ENCODE results near the gene BORCS8.

DNA sequence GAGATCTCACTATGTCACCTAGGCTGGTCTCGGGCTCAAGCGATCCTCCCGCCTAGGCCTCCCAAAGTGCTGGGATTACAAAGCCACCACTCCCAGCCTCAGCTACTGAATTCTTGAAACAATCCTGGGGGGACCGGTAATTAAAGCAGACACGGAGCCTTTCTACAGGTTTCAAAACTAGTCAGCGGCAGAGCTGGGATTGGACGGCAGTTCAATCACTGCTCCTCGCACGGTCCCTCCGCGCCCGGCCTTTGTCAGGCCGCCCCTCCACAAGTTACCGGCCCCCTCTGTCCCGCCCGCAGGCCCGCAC is 229 bp downstream of the BORCS8 start:
- no peak for TF ChIP-seq POLR2A (IDR thresholded peaks at IDR 0.05)
- TF ChIP-seq, protein P1, sequence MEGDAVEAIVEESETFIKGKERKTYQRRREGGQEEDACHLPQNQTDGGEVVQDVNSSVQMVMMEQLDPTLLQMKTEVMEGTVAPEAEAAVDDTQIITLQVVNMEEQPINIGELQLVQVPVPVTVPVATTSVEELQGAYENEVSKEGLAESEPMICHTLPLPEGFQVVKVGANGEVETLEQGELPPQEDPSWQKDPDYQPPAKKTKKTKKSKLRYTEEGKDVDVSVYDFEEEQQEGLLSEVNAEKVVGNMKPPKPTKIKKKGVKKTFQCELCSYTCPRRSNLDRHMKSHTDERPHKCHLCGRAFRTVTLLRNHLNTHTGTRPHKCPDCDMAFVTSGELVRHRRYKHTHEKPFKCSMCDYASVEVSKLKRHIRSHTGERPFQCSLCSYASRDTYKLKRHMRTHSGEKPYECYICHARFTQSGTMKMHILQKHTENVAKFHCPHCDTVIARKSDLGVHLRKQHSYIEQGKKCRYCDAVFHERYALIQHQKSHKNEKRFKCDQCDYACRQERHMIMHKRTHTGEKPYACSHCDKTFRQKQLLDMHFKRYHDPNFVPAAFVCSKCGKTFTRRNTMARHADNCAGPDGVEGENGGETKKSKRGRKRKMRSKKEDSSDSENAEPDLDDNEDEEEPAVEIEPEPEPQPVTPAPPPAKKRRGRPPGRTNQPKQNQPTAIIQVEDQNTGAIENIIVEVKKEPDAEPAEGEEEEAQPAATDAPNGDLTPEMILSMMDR (IDR thresholded peaks at IDR 0.05), result no peak

Data from testis (tissue), 2 donors.